HepG2 (cell line): ENCODE results near the gene CLIC4. TPM values are rescaled to one million over a fixed set of nuclear protein-coding genes. Genes with fewer than 3 reads are reported as not detected.
A peak's percentile ranks its signal among the peaks of the same experiment; 100 is the strongest.

ENCODE experiments used
- DMAP1 ChIP-seq: IDR thresholded peaks from 2 replicates; pipeline ENCODE4 v1.6.1; 2016
- HDAC6 ChIP-seq: fragments of 200-600 bp; sonication (generic); IDR thresholded peaks from 2 replicates; pipeline ENCODE4 v1.7.0; 2017; ENCODE audit warnings: mild to moderate bottlenecking, antibody characterized with exemption, low read length, low read depth
- HNF4A ChIP-seq: sonication (generic); formaldehyde crosslinking; IDR thresholded peaks from 2 replicates; pipeline ENCODE4 v1.4.0; 2020; ENCODE audit warnings: missing genetic modification reagents
- MTA3 ChIP-seq: sonication (generic); formaldehyde crosslinking; IDR thresholded peaks from 2 replicates; pipeline ENCODE4 v1.4.0; 2020; ENCODE audit warnings: missing genetic modification reagents
- PHF5A ChIP-seq: IDR thresholded peaks from one replicate; pipeline ENCODE4 v1.6.1; 2018; ENCODE audit warnings: low read depth, missing genetic modification reagents; ENCODE audit not compliant: unreplicated experiment
- SP5 ChIP-seq: IDR thresholded peaks from 2 replicates; pipeline ENCODE4 v1.6.1; 2016; ENCODE audit warnings: low read depth, borderline replicate concordance
- ZNF10 ChIP-seq: sonication (generic); formaldehyde crosslinking; IDR thresholded peaks from 2 replicates; pipeline ENCODE4 v1.4.0; 2020; ENCODE audit warnings: mild to moderate bottlenecking, low read depth, missing genetic modification reagents, borderline replicate concordance
- ZNF160 ChIP-seq: sonication (generic); formaldehyde crosslinking; IDR thresholded peaks from 2 replicates; pipeline ENCODE4 v1.8.0; 2022; ENCODE audit warnings: mild to moderate bottlenecking, inconsistent platforms, missing genetic modification reagents
- ZNF552 ChIP-seq: sonication (generic); formaldehyde crosslinking; IDR thresholded peaks from 2 replicates; pipeline ENCODE4 v1.9.0; 2022; ENCODE audit warnings: missing genetic modification reagents, mild to moderate bottlenecking, borderline replicate concordance
- ZNF607 ChIP-seq: sonication (generic); formaldehyde crosslinking; IDR thresholded peaks from 2 replicates; pipeline ENCODE4 v1.5.1; 2020; ENCODE audit warnings: missing genetic modification reagents, mild to moderate bottlenecking, borderline replicate concordance
- ZNF629 ChIP-seq: sonication (generic); formaldehyde crosslinking; conservative IDR thresholded peaks from 2 replicates; pipeline ENCODE4 v1.5.0; 2020; ENCODE audit warnings: missing genetic modification reagents
- ZNF672 ChIP-seq: sonication (generic); formaldehyde crosslinking; IDR thresholded peaks from 2 replicates; pipeline ENCODE4 v1.8.1; 2022; ENCODE audit warnings: missing genetic modification reagents
- ZNF883 ChIP-seq: sonication (generic); formaldehyde crosslinking; IDR thresholded peaks from 2 replicates; pipeline ENCODE4 v1.5.1; 2020; ENCODE audit warnings: mild to moderate bottlenecking, missing genetic modification reagents; ENCODE audit errors: not compliant biosample characterization
- polyA plus RNA-seq, 8 experiments: library from polyadenylated mRNA; depleted of rRNA in 3 of 8; stranded (reverse) in 7 of 8; unstranded in 1 of 8; fragments of >200 nt; fragmentation: Illumina TruSeq in 4 of 8; extraction: Trizol in 4 of 8; gene quantifications; 2 replicates each; pipeline versions ENCODE4 v1.2.1 to v1.2.3, GENCODE V29; 2011 to 2016; ENCODE audit warnings: low read depth in 4 of 8, missing spikeins in 1 of 8, mixed read lengths in 1 of 8; ENCODE audit not compliant: insufficient read depth in 1 of 8
- total RNA-seq, 5 experiments: library from RNA; depleted of rRNA; stranded (reverse); fragments of >200 nt; fragmentation: Illumina TruSeq; extraction: Trizol; gene quantifications; 2 replicates each; pipeline ENCODE4 v1.2.3, GENCODE V29; 2016; ENCODE audit warnings: low read depth in 1 of 5
- TF ChIP-seq, protein P1 (sequence below): sonication (generic); formaldehyde crosslinking; IDR thresholded peaks from 2 replicates; pipeline ENCODE4 v1.4.0; 2020; ENCODE audit warnings: missing genetic modification reagents, mild to moderate bottlenecking, borderline replicate concordance
- TF ChIP-seq, protein P2 (sequence below), 2 experiments: sonication (generic) in 1 of 2; formaldehyde crosslinking in 1 of 2; IDR thresholded peaks; 2 replicates each; pipeline versions ENCODE4 v1.6.1 to v1.9.0; 2014 to 2022; ENCODE audit warnings: antibody characterized with exemption in 1 of 2, borderline replicate concordance in 1 of 2, inconsistent platforms in 1 of 2, low read depth in 1 of 2, missing genetic modification reagents in 1 of 2
- TF ChIP-seq, protein P3 (sequence below): sonication (generic); formaldehyde crosslinking; IDR thresholded peaks from 2 replicates; pipeline ENCODE4 v1.4.0; 2020; ENCODE audit warnings: mild to moderate bottlenecking, low read depth, missing genetic modification reagents
- TF ChIP-seq, protein P4 (sequence below): sonication (generic); formaldehyde crosslinking; IDR thresholded peaks from 2 replicates; pipeline ENCODE4 v1.8.0; 2022; ENCODE audit warnings: missing genetic modification reagents, low read depth, mild to moderate bottlenecking, borderline replicate concordance

CLIC4 gene
- total and polyA plus RNA-seq, 2 of the 13 experiments (the other 11 are each of a cell fraction or from before 2014, with no cell fraction given) = 23.3 to 77.4 TPM

DNA sequence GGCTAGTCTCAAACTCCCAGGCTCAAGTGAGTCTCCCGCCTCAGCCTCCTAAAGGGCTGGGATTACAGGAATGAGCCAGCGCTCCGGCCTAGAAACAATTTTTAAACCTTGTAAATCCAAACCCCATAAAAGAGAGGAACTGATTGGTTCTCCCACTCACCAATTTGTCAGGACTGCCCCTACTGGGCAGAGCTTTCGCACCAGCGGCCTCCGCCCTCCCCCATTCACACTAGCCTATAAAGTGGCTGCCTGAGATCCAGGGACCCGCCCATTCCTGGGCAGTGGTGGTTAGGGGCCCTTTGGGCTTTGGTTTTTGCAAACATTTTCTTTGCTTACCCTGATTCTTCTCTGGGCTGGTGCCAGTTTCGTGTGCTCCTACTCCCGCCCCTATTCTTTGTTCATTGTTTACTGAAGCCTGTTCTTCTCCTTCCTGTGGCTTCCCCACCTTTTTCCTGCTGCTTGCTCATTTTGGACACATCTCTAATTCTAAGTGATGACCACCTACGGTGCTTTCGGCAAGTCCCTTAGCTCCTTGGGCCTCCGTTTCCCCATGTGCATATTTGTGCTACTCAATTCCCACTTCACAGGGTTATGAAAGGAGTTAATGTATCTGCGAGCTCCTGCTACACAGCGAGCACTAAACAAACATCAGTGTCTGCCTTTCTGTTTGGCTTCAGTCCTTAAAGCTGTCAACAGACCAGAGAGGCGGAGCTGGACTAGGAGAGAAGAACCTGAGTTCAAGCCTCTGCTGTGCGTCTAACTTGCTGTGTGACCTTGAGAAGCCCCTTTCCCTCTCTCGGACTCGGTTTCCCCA is 39.8 kb upstream of the CLIC4 start (continued):
- TF ChIP-seq HNF4A = no peak; the same call in 1 of the 2 replicates
- TF ChIP-seq PHF5A (CRISPR knock-in tag) = no peak
- TF ChIP-seq, protein P1, sequence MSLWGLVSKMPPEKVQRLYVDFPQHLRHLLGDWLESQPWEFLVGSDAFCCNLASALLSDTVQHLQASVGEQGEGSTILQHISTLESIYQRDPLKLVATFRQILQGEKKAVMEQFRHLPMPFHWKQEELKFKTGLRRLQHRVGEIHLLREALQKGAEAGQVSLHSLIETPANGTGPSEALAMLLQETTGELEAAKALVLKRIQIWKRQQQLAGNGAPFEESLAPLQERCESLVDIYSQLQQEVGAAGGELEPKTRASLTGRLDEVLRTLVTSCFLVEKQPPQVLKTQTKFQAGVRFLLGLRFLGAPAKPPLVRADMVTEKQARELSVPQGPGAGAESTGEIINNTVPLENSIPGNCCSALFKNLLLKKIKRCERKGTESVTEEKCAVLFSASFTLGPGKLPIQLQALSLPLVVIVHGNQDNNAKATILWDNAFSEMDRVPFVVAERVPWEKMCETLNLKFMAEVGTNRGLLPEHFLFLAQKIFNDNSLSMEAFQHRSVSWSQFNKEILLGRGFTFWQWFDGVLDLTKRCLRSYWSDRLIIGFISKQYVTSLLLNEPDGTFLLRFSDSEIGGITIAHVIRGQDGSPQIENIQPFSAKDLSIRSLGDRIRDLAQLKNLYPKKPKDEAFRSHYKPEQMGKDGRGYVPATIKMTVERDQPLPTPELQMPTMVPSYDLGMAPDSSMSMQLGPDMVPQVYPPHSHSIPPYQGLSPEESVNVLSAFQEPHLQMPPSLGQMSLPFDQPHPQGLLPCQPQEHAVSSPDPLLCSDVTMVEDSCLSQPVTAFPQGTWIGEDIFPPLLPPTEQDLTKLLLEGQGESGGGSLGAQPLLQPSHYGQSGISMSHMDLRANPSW = 0 out of 2 replicates have a peak, but pooled peaks have one; percentile 53
- TF ChIP-seq ZNF672 (CRISPR knock-in tag) = no peak
- TF ChIP-seq ZNF10 = no peak
- TF ChIP-seq HDAC6 = no peak
- TF ChIP-seq MTA3 (CRISPR knock-in tag) = no peak
- TF ChIP-seq, protein P2, sequence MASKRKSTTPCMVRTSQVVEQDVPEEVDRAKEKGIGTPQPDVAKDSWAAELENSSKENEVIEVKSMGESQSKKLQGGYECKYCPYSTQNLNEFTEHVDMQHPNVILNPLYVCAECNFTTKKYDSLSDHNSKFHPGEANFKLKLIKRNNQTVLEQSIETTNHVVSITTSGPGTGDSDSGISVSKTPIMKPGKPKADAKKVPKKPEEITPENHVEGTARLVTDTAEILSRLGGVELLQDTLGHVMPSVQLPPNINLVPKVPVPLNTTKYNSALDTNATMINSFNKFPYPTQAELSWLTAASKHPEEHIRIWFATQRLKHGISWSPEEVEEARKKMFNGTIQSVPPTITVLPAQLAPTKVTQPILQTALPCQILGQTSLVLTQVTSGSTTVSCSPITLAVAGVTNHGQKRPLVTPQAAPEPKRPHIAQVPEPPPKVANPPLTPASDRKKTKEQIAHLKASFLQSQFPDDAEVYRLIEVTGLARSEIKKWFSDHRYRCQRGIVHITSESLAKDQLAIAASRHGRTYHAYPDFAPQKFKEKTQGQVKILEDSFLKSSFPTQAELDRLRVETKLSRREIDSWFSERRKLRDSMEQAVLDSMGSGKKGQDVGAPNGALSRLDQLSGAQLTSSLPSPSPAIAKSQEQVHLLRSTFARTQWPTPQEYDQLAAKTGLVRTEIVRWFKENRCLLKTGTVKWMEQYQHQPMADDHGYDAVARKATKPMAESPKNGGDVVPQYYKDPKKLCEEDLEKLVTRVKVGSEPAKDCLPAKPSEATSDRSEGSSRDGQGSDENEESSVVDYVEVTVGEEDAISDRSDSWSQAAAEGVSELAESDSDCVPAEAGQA (IDR thresholded peaks at IDR 0.05; ENCODE audit: low read depth) = no peak
- TF ChIP-seq, protein P2 (CRISPR knock-in tag; IDR thresholded peaks at IDR 0.05; ENCODE audit: borderline replicate concordance) = no peak
- no peak for TF ChIP-seq ZNF883
- 0 out of 2 replicates have a peak, but pooled peaks have one; percentile 55 for TF ChIP-seq DMAP1
- TF ChIP-seq ZNF607 (CRISPR knock-in tag) = no peak
- no peak for TF ChIP-seq ZNF552
- TF ChIP-seq, protein P3, sequence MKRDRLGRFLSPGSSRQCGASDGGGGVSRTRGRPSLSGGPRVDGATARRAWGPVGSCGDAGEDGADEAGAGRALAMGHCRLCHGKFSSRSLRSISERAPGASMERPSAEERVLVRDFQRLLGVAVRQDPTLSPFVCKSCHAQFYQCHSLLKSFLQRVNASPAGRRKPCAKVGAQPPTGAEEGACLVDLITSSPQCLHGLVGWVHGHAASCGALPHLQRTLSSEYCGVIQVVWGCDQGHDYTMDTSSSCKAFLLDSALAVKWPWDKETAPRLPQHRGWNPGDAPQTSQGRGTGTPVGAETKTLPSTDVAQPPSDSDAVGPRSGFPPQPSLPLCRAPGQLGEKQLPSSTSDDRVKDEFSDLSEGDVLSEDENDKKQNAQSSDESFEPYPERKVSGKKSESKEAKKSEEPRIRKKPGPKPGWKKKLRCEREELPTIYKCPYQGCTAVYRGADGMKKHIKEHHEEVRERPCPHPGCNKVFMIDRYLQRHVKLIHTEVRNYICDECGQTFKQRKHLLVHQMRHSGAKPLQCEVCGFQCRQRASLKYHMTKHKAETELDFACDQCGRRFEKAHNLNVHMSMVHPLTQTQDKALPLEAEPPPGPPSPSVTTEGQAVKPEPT (CRISPR knock-in tag) = no peak; the same call in 1 of the 2 replicates
- TF ChIP-seq, protein P4, sequence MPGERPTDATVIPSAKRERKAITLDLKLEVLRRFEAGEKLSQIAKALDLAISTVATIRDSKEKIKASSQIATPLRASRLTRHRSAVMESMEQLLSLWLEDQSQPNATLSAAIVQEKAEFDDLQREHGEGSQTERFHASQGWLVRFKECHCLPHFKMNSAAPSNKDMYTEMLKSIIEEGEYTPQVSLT (CRISPR knock-in tag) = no peak
- TF ChIP-seq ZNF629 = no peak
- peak; percentile 85 for TF ChIP-seq SP5 (CRISPR knock-in tag)
- TF ChIP-seq ZNF160 = no peak
